ENCODE measurements around the gene CASKIN2.
"Not testable (repeated sequence)": the region's sequence is repeated elsewhere in the genome, so short reads cannot be mapped to it uniquely, and the experiment has no call there.

The CASKIN2 gene

GRCh38 chr17:75544250-75544649, 28.9 kb upstream of the CASKIN2 start:
- no peak for DNase-seq

GRCh38 chr17:75542728-75543336, 27.5 kb upstream of the CASKIN2 start:
- DNase-seq = no peak

GRCh38 chr17:75542229-75542628, 26.9 kb upstream of the CASKIN2 start:
- no peak for DNase-seq

GRCh38 chr17:75540923-75541503, 25.7 kb upstream of the CASKIN2 start:
- DNase-seq = no peak

GRCh38 chr17:75539967-75540729, 24.8 kb upstream of the CASKIN2 start:
- no peak for DNase-seq

- no peak for DNase-seq
These were observed 21.0 kb upstream of the CASKIN2 start for GRCh38 chr17:75536366-75536765.

GRCh38 chr17:75535871-75536270, 20.5 kb upstream of the CASKIN2 start:
- no peak for DNase-seq

GRCh38 chr17:75535119-75535537, 19.8 kb upstream of the CASKIN2 start:
- DNase-seq = no peak

GRCh38 chr17:75531721-75532072, 16.4 kb upstream of the CASKIN2 start:
- DNase-seq = no peak

- no peak for DNase-seq
These were observed 15.7 kb upstream of the CASKIN2 start for GRCh38 chr17:75530837-75531720.

GRCh38 chr17:75526555-75527270, 11.4 kb upstream of the CASKIN2 start:
- no peak for DNase-seq

GRCh38 chr17:75525806-75526554, 10.6 kb upstream of the CASKIN2 start:
- DNase-seq = no peak

- DNase-seq = peak; percentile 25 to 63
These were observed 9.9 kb upstream of the CASKIN2 start, which contains the start of gene LLGL2 for GRCh38 chr17:75524970-75525805. Gene LLGL2 (plus strand): TSS chr17:75525697. CDS start chr17:75543427, 17,730 bp downstream.

GRCh38 chr17:75524269-75524969, 9.1 kb upstream of the CASKIN2 start:
- no peak for DNase-seq

GRCh38 chr17:75523647-75524046, 8.3 kb upstream of the CASKIN2 start:
- DNase-seq = no peak

GRCh38 chr17:75521951-75522727, 6.8 kb upstream of the CASKIN2 start:
- no peak for DNase-seq

- no peak for DNase-seq
These were observed 6.0 kb upstream of the CASKIN2 start for GRCh38 chr17:75521290-75521689.

- DNase-seq = not testable (repeated sequence)
These were observed 5.1 kb upstream of the CASKIN2 start for GRCh38 chr17:75520413-75520812.

GRCh38 chr17:75518983-75519537, 3.7 kb upstream of the CASKIN2 start:
- DNase-seq = no peak
